Measurements from ENCODE around the gene CACNA1A.

- TF ChIP-seq, protein P1, sequence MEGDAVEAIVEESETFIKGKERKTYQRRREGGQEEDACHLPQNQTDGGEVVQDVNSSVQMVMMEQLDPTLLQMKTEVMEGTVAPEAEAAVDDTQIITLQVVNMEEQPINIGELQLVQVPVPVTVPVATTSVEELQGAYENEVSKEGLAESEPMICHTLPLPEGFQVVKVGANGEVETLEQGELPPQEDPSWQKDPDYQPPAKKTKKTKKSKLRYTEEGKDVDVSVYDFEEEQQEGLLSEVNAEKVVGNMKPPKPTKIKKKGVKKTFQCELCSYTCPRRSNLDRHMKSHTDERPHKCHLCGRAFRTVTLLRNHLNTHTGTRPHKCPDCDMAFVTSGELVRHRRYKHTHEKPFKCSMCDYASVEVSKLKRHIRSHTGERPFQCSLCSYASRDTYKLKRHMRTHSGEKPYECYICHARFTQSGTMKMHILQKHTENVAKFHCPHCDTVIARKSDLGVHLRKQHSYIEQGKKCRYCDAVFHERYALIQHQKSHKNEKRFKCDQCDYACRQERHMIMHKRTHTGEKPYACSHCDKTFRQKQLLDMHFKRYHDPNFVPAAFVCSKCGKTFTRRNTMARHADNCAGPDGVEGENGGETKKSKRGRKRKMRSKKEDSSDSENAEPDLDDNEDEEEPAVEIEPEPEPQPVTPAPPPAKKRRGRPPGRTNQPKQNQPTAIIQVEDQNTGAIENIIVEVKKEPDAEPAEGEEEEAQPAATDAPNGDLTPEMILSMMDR (IDR thresholded peaks at IDR 0.05): no peak
- TF ChIP-seq POLR2A (IDR thresholded peaks at IDR 0.05): no peak
These were observed 33.1 kb upstream of the CACNA1A start for GRCh38 chr19:13539332-13539731.
